NCI-H2107 treated with DMSO at 0.1 percent for 48 hours (cell line): ENCODE data around the gene MTMR1.

Experiments used
- DNase-seq: peaks from one replicate; lab custom pipeline; 2025; ENCODE audit not compliant: unreplicated experiment; lab: John Stamatoyannopoulos, UW

MTMR1 gene

DNA sequence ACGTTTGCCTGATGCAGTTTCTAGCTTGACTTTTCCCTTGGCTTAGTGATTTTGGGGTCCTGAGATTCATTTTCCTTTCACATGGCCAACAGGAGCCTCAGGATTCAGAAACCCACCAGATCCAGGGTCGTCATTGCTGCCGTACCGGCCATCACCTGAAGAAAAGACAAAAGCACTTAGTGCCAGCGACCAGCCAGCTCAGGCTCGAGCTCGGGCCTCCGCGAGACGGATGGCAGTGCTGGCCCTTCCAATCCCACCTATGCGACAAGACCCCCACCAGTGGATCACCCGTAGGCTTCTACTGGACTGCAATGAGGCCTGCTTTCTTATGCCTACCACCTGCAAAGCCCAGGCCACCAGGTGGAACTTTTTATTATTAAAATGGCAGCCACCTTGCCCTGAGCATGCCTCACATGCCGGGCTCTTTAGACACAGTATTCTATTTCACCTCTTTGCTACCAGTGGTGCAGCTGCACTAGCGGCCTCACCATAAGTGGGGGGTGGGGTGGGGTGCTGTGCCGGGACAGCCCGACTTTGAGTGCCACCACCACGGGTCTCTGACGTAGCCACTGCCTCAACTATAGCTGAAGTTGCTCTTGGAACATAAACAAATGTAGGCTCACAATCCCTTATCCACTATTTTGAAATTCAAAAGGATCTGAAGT is 84.3 kb downstream of the MTMR1 start:
- no peak for DNase-seq

DNA sequence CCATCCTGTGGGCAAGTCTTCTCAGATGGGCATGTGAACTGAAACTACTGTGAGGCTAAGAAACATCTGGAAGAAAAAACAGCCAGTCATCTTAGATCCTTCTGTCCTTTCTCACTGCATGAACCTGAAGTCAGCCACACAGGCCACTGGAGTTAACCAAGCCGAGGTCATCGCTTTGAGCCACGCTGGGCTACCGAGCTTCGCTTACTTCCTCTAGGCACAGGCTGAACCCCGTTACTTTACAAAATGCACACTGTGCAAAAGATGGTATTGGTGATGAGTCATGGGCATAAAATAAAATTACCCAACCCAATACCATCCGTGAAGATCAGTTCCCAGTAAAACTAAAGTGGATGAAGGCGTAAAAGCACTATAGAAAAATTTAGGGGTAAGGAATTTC is 86.2 kb downstream of the MTMR1 start:
- no peak for DNase-seq

DNA sequence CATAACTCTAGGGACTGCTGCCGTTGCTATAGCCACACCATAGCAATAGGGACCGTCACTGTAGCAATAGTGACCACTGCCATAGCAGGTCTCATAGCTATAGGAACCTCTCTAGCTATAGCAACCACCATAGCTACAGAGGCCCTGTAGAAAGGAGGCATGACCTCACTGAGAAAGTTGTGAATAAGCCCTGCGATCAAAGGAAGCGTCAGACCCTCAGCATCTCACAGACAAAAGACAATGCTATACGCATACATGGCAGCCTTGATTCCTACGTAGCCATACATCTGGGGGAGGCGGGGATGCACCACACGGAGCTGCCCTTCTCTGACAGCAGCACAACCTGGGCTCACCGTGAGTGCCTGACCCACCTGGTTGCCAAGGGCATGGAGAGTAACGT is 88.5 kb downstream of the MTMR1 start:
- no peak for DNase-seq

DNA sequence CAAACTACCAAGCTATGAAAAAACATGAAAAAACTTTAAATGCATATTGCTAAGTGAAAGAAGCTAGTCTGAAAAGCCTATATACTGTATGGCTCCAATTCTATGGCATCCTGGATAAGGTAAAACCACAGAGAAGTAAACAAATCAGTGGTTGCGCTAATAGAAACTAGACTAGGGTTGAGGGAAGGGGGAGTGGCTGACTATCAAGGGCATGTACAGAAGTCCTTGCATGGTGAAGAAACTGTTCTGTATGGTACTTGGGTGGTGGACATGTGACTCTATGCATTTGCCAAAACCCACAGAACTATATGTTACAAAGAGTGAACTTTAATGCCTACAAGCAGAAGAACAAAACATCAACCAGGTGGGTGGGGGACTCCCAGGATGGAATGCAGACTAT is 96.8 kb downstream of the MTMR1 start:
- DNase-seq, result no peak

DNA sequence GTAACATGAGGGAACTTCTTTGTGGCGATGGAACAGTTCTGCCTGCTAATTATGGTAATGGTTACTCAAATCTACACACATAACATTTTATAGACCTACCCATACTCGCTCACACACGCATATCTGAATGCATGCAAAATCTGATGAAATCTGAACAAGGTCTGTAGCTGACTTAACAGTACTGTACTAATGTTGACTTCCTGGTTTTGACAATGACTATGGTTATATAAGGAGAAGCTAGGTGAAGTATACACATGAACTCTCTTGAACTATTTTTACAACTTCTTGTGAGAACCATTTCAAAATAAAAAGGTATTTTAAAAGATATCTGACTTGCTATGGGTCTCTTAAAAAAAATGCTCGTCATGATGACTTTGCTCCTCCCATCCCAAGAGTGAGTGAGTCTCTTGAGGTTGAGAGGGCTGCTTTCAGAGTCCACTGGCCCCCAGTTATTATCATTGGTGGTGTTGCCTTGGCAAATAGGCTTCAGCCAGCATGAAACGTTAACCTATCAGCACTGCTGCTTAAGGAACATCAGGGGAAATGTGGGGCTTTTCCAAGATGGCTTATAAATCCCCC is 99.8 kb downstream of the MTMR1 start:
- no peak for DNase-seq

DNA sequence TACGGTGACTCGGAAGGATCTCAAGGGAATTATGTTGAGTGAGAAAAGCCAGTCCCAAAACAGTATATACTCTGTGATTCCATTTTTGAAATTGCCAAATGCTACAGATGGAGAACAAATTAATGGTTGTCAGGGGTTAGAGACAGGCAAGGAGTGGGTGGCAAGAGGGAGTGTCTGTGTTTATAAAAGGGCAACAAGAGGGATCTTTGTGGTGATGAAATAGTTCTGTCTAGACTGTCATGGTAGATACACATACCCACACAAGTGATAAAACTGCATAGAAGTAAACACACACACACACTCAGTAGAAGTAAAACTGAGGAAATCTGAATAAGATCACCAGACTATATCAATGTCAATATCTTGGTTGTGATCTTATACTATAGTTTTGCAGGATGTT is 112.5 kb downstream of the MTMR1 start:
- no peak for DNase-seq

DNA sequence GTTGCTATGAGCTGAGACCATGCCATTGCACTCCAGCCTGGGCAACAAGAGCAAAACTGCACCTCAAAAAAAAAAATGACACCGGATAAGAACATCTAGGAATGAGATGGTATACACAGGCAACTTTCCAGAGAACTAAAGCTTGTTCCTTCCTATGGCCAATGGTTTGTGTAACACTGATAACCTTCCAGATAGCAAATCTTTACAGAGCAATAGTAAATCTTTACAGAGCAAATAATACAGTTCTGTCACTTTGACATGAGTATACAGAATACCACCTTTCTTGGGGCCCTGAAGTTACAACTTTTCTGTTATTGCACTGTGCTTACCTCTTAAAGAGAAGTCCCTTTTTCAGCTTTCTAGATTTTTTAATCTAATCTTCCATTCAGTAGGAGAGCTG is 113.6 kb downstream of the MTMR1 start:
- DNase-seq, result no peak

DNA sequence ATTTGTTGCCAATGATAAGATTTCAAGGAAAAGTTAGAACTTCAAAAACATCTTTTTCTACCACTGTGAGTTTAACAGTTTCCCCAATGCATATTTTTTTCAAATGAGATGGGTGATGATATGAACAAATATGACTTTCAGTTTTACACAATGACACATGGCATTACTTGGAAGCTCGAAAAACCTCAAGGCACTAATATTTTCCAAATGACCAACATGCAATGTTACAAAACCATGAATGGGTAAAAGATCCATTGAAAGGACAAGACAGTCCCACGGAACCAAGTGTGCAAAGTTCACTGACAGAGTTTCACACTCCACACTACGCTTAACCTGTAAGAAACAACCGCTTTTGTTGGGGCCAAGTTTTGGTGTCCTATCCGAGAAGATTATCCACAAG is 120.7 kb downstream of the MTMR1 start:
- no peak for DNase-seq
